Esophagus (tissue), 2 donors: ENCODE measurements around the gene APRT. TPM values are rescaled to one million over a fixed set of nuclear protein-coding genes. Genes with fewer than 3 reads are reported as not detected.

ENCODE experiments used
- H3K27ac ChIP-seq, 2 donors: one replicate each; pipeline ENCODE4 v1.5.1; 2013; ENCODE audit warnings: low read depth in 2 of 2, mild to moderate bottlenecking in 2 of 2, inconsistent platforms in 1 of 2, low read length in 1 of 2, moderate library complexity in 1 of 2
- H3K27me3 ChIP-seq, 2 donors: one replicate each; pipeline ENCODE4 v1.6.1; 2013; ENCODE audit warnings: low read length in 2 of 2, control low read depth in 1 of 2, mild to moderate bottlenecking in 1 of 2; ENCODE audit not compliant: insufficient read depth in 2 of 2, control insufficient read depth in 1 of 2
- H3K36me3 ChIP-seq, 2 donors: one replicate each; pipeline ENCODE4 v1.6.1; 2013; ENCODE audit warnings: low read length in 1 of 2; ENCODE audit not compliant: control insufficient read depth in 2 of 2, insufficient read depth in 2 of 2
- H3K4me1 ChIP-seq, 2 donors: one replicate each; pipeline ENCODE4 v1.6.1; 2013; ENCODE audit warnings: low read length in 1 of 2; ENCODE audit not compliant: control insufficient read depth in 2 of 2, insufficient read depth in 2 of 2
- H3K4me3 ChIP-seq, 2 donors: one replicate each; pipeline ENCODE4 v1.5.1; 2013; ENCODE audit warnings: low read length in 2 of 2, mild to moderate bottlenecking in 2 of 2, low read depth in 1 of 2, moderate library complexity in 1 of 2
- H3K9me3 ChIP-seq, 2 donors: one replicate each; pipeline ENCODE4 v1.6.1; 2013; ENCODE audit warnings: mild to moderate bottlenecking in 2 of 2, low read depth in 1 of 2, low read length in 1 of 2, moderate library complexity in 1 of 2; ENCODE audit not compliant: control insufficient read depth in 2 of 2, insufficient read depth in 1 of 2
- WGBS, 2 donors: extraction: QIAGEN DNeasy Blood & Tissue Kit; methylation state at CpG; one replicate each; pipeline ENCODE4 v1.1.7; 2013; 5-methylcytosine and 5-hydroxymethylcytosine counted together
- polyA plus RNA-seq, 2 donors: library from polyadenylated mRNA; stranded (reverse); fragments of 200-250 nt; gene quantifications; one replicate each; pipeline ENCODE4 v1.2.3, GENCODE V29; 2013
- donor health status: healthy with polysubstance abuse.
- donor health status: Bipolar disorder and iron deficiency.

The APRT gene
- polyA plus RNA-seq, 2 donors, result 137 to 223 TPM

- peak overlapping the region; percentile 86 to 95 for H3K27ac ChIP-seq
- no peaks in the 10 kb centered on the region for H3K9me3 ChIP-seq
- H3K27me3 ChIP-seq, result no peaks in the 10 kb centered on the region
- peak overlapping the region; percentile 57 to 83 for H3K4me3 ChIP-seq
- 19 to 25% methylated on average over 12 of the region's 12 CpGs for WGBS, 2 donors
- H3K4me1 ChIP-seq, result peaks cover 11 to 24% of the 10 kb centered on the region in 2 donors
- peaks cover 0 to 28% of the 10 kb centered on the region in 2 donors for H3K36me3 ChIP-seq
Measured at GRCh38 chr16:88810166-88810911, 1.4 kb downstream of the APRT start.

- H3K9me3 ChIP-seq, result no peaks in the 10 kb centered on the region
- H3K4me1 ChIP-seq, result peaks cover 11 to 30% of the 10 kb centered on the region in 2 donors
- H3K27me3 ChIP-seq, result no peaks in the 10 kb centered on the region
- peak overlapping the region in 1 of 2 donors; percentile 86 for H3K27ac ChIP-seq
- WGBS, 2 donors, result 73 to 78% methylated on average over 10 of the region's 10 CpGs
- no peak overlapping the region for H3K4me3 ChIP-seq
- H3K36me3 ChIP-seq, result peaks cover 0 to 28% of the 10 kb centered on the region in 2 donors
Measured at GRCh38 chr16:88809676-88810165, 2.0 kb downstream of the APRT start.

DNA sequence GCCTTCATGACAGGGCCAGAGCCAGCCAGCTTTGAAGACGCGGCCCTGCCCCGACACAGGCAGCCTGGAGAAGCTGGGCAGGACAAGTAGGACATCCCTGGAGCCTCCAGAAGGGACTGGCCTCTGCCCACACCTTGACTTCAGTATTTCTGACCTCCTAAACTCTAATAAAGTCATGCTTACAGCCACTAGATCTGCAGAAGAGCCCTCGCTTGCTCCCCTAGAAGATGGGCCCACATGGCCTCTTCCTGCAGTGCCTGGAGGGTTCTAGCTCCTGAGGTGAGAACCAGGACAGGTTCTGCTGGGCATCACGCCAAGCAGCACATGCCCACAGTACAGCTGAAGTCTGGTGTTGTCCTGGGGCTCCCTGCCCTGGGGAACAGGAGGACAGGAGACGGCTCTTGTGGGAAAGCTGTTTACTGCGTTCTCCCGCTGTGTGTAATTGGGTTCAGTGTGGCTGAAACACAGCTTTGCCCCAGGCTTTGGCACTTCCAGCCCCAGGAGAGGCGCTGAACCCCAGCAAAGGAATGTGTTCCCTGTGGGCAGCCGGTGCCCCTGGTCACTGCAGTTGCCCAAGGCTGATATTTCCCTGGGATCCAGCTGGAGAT is 2.6 kb downstream of the APRT start:
- H3K27me3 ChIP-seq, result no peaks in the 10 kb centered on the region
- no peak overlapping the region for H3K27ac ChIP-seq
- no peak overlapping the region for H3K4me3 ChIP-seq
- peaks cover 11 to 35% of the 10 kb centered on the region in 2 donors for H3K4me1 ChIP-seq
- no peaks in the 10 kb centered on the region for H3K9me3 ChIP-seq
- peaks cover 0 to 28% of the 10 kb centered on the region in 2 donors for H3K36me3 ChIP-seq
- 73 to 75% methylated on average over 10 of the region's 10 CpGs for WGBS, 2 donors

DNA sequence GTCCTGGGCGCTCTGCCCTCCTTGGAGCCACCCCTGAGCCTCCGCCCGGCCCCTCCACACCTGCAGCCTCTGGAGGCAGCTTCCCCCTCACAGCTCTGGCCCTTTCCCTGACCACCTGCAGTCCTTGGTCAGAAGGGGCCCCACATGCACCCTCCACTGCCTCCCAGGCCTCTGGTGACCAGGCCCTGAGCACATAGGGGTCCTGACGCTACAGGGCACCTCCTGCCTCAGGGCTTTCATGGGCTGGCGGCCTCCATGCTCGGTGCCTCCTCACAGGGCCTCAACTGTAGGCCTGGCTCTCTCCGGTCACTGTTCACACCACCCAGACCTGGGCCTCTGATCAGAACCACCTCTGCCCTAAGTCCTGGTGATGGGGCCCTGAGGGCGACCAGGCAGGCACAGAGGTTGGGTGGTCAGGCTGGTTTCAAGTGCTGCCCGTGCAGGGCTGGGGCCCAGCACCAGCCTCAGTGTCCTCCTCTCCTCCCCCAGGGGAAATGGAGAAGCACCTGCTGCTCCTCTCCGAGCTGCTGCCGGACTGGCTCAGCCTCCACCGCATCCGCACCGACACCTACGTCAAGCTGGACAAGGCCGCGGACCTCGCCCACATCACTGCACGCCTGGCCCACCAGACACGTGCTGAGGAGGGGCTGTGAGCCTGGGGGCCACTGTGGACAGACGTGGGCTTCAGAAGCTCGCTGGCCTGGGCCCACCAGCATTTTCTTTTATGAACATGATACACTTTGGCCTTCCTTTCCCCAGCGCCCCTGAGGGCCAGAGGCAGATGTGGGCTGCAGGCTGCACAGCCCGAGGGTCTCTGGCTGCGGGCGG is 3.9 kb downstream of the APRT start:
- no peak overlapping the region for H3K27ac ChIP-seq
- WGBS, 2 donors, result 89 to 90% methylated on average over 26 of the region's 26 CpGs
- no peaks in the 10 kb centered on the region for H3K9me3 ChIP-seq
- H3K4me3 ChIP-seq, result no peak overlapping the region
- peaks cover 8 to 36% of the 10 kb centered on the region in 2 donors for H3K4me1 ChIP-seq
- H3K36me3 ChIP-seq, result peaks cover 0 to 28% of the 10 kb centered on the region in 2 donors
- H3K27me3 ChIP-seq, result no peaks in the 10 kb centered on the region

DNA sequence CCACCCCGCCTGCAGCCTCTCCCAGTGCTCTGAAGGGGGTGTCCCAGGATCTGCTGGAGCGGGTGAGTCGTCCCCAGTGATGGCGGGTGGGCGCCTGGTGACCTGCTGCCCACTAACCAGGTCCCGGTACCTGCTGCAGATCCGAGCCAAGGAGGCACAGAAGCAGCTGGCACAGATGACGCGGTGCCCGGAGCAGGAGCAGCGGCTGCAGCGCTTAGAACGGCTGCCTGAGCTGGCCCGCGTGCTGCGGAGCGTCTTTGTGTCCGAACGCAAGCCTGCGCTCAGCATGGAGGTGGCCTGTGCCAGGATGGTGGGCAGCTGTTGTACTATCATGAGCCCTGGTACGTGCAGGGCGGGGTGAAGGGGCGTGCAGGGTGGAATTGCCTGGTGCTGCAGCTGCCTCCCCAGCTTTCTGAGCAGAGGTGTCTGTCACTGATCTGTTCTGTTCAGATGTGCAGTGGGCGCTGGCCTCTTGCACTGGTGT is 4.5 kb downstream of the APRT start:
- 82 to 85% methylated on average over 24 of the region's 24 CpGs for WGBS, 2 donors
- peaks cover 8 to 36% of the 10 kb centered on the region in 2 donors for H3K4me1 ChIP-seq

GRCh38 chr16:88806491-88807111 is 5.1 kb downstream of the APRT start:
- whole genome bisulfite sequencing, 2 donors, result 78 to 83% methylated on average over 27 of the region's 27 CpGs
- Histone ChIP-seq H3K4me1 (peaks cover 8 to 36% of the 10 kb centered on the region in 2 donors), H3K36me3 (peaks cover 0 to 28% of the 10 kb centered on the region in 2 donors)

More for the DNA sequence above, 4.5 kb downstream of the APRT start:
- Histone ChIP-seq H3K36me3 (peaks cover 0 to 28% of the 10 kb centered on the region in 2 donors), H3K27ac (no peak overlapping the region), H3K4me3 (no peak overlapping the region), H3K9me3 (no peaks in the 10 kb centered on the region), H3K27me3 (no peaks in the 10 kb centered on the region)

GRCh38 chr16:88805887-88806393 is 5.8 kb downstream of the APRT start:
- Histone ChIP-seq H3K4me3 (no peak overlapping the region), H3K9me3 (no peaks in the 10 kb centered on the region), H3K27me3 (no peaks in the 10 kb centered on the region), H3K27ac (no peak overlapping the region), H3K36me3 (peaks cover 0 to 28% of the 10 kb centered on the region in 2 donors), H3K4me1 (peaks cover 8 to 35% of the 10 kb centered on the region in 2 donors)
- WGBS, 2 donors, result 92 to 94% methylated on average over 21 of the region's 21 CpGs

More at GRCh38 chr16:88806491-88807111, 5.1 kb downstream of the APRT start:
- no peak overlapping the region for H3K4me3 ChIP-seq
- H3K27ac ChIP-seq, result no peak overlapping the region
- H3K9me3 ChIP-seq, result no peaks in the 10 kb centered on the region
- H3K27me3 ChIP-seq, result no peaks in the 10 kb centered on the region

GRCh38 chr16:88805340-88805715 is 6.4 kb downstream of the APRT start:
- peak overlapping the region; percentile 41 to 49 for H3K4me3 ChIP-seq
- WGBS, 2 donors, result 59 to 78% methylated on average over 15 to 22 of the region's 22 CpGs
- H3K9me3 ChIP-seq, result no peaks in the 10 kb centered on the region
- H3K36me3 ChIP-seq, result peaks cover 0 to 28% of the 10 kb centered on the region in 2 donors
- H3K27me3 ChIP-seq, result no peaks in the 10 kb centered on the region
- no peak overlapping the region for H3K27ac ChIP-seq
- peaks cover 3 to 28% of the 10 kb centered on the region in 2 donors for H3K4me1 ChIP-seq
